Endothelial cell of umbilical vein (primary cell): ENCODE measurements around the gene PGGHG. TPM values are rescaled to one million over a fixed set of nuclear protein-coding genes. Genes with fewer than 3 reads are reported as not detected.

ENCODE experiments used
- BruUV-seq: library from RNA; stranded (reverse); fragments of 400-500 nt; replicated peaks from 2 replicates; lab custom pipeline; 2021; lab: Mats Ljungman, UMichigan
- CTCF ChIA-PET: fragments of 300-600, 350-600 bp; sonication (Branson Sonifier 250); formaldehyde crosslinking; loops from one replicate; lab custom pipeline; 2021; ENCODE audit warnings: antibody characterized with exemption, inconsistent platforms; lab: Charles Lee
- POLR2A ChIA-PET: fragments of 300-600, 350-600 bp; sonication (Branson Sonifier 250); formaldehyde crosslinking; loops from one replicate; lab custom pipeline; 2021; ENCODE audit warnings: antibody characterized with exemption, inconsistent platforms; lab: Charles Lee
- DNase-seq: peaks from one replicate; pipeline ENCODE4 v3.0.0-alpha.2; 2011; ENCODE audit warnings: low read depth, low spot score
- FAIRE-seq: peaks from 2 replicates; lab custom pipeline; 2011; peaks lifted over from hg19 to GRCh38; lab: Jason Lieb, UNC
- H2AFZ ChIP-seq: 2 replicates; pipeline ENCODE4 v1.6.0; 2012; ENCODE audit warnings: low read depth, low read length, control low read depth, inconsistent platforms
- H3K27ac ChIP-seq: 2 replicates; pipeline ENCODE4 v1.5.1; 2011; ENCODE audit warnings: low read depth, mild to moderate bottlenecking, control low read depth, low read length, moderate library complexity; ENCODE audit not compliant: insufficient read depth
- H3K27me3 ChIP-seq, 2 experiments: 2 replicates each; pipeline versions ENCODE4 v1.6.0 to v1.6.1; 2011; ENCODE audit warnings: low read length in 2 of 2, mixed read lengths in 1 of 2; ENCODE audit not compliant: control insufficient read depth in 2 of 2, insufficient read depth in 2 of 2
- H3K36me3 ChIP-seq, 2 experiments: 2 replicates in 1 of 2; 3 replicates in 1 of 2; pipeline ENCODE4 v1.5.1; 2011; ENCODE audit warnings: low read length in 2 of 2, mild to moderate bottlenecking in 1 of 2, moderate library complexity in 1 of 2; ENCODE audit not compliant: control insufficient read depth in 2 of 2, insufficient read depth in 2 of 2; ENCODE audit errors: extremely low read depth in 1 of 2
- H3K4me1 ChIP-seq: 3 replicates; pipeline ENCODE4 v1.5.1; 2011; ENCODE audit warnings: mild to moderate bottlenecking, low read length; ENCODE audit not compliant: control insufficient read depth, insufficient read depth; ENCODE audit errors: extremely low read depth
- H3K4me2 ChIP-seq: 2 replicates; pipeline ENCODE4 v1.6.1; 2011; ENCODE audit warnings: low read length, control low read depth, mixed read lengths; ENCODE audit not compliant: insufficient read depth
- H3K4me3 ChIP-seq, 3 experiments: fragments of 200-600 bp in 1 of 3; sonication (generic), shearing (Covaris generic) in 1 of 3; replicated peaks in 1 of 3; 2 replicates each; pipeline ENCODE4 v1.5.1; 2011 to 2016; ENCODE audit warnings: control low read depth in 3 of 3, low read length in 3 of 3, mild to moderate bottlenecking in 2 of 3, inconsistent platforms in 1 of 3, low read depth in 1 of 3, moderate library complexity in 1 of 3; ENCODE audit not compliant: insufficient read depth in 1 of 3
- H3K79me2 ChIP-seq: 2 replicates; pipeline ENCODE4 v1.6.0; 2012; ENCODE audit warnings: low read length, inconsistent platforms; ENCODE audit not compliant: control insufficient read depth, insufficient read depth
- H3K9ac ChIP-seq: replicated peaks from 2 replicates; pipeline ENCODE3; 2011; ENCODE audit warnings: low read length, control low read depth; ENCODE audit not compliant: insufficient read depth; ENCODE audit errors: extremely low read depth
- H3K9me1 ChIP-seq: replicated peaks from 3 replicates; pipeline ENCODE4 v1.6.0; 2011; ENCODE audit warnings: mild to moderate bottlenecking, low read length; ENCODE audit not compliant: control insufficient read depth, insufficient read depth; ENCODE audit errors: extremely low read depth
- H3K9me3 ChIP-seq: replicated peaks from 2 replicates; pipeline ENCODE4 v1.5.1; 2012; ENCODE audit warnings: low read length, inconsistent platforms; ENCODE audit not compliant: control insufficient read depth, insufficient read depth
- H4K20me1 ChIP-seq: replicated peaks from 2 replicates; pipeline ENCODE3; 2011; ENCODE audit warnings: mild to moderate bottlenecking, low read length; ENCODE audit not compliant: control insufficient read depth, insufficient read depth; ENCODE audit errors: extremely low read depth
- EZH2 ChIP-seq: IDR thresholded peaks from 2 replicates; pipeline ENCODE4 v1.6.1; 2012; ENCODE audit warnings: borderline replicate concordance, low read depth, mild to moderate bottlenecking, moderate library complexity, low read length, inconsistent platforms; ENCODE audit not compliant: severe bottlenecking
- FOS ChIP-seq: IDR thresholded peaks from 2 replicates; pipeline ENCODE4 v1.6.1; 2011; ENCODE audit warnings: mild to moderate bottlenecking, low read length, moderate library complexity, borderline replicate concordance; ENCODE audit not compliant: insufficient read depth
- GATA2 ChIP-seq: IDR thresholded peaks from 2 replicates; pipeline ENCODE4 v1.7.0; 2011; ENCODE audit warnings: low read depth, mild to moderate bottlenecking, moderate library complexity, mixed read lengths, low read length; ENCODE audit not compliant: insufficient read length, insufficient read depth
- JUN ChIP-seq: IDR thresholded peaks from 2 replicates; pipeline ENCODE4 v1.6.1; 2011; ENCODE audit warnings: borderline replicate concordance, low read depth; ENCODE audit not compliant: insufficient read length, insufficient read depth
- MAX ChIP-seq: IDR thresholded peaks from 2 replicates; pipeline ENCODE4 v1.6.1; 2011; ENCODE audit not compliant: insufficient read depth, insufficient read length
- MYC ChIP-seq: IDR thresholded peaks from one replicate; pipeline ENCODE4 v1.6.1; 2011; ENCODE audit warnings: mild to moderate bottlenecking, low read depth, low read length
- POLR2A ChIP-seq: IDR thresholded peaks from 2 replicates; pipeline ENCODE4 v1.6.1; 2012; ENCODE audit warnings: low read depth, mild to moderate bottlenecking, control low read depth, low read length
- POLR2AphosphoS5 ChIP-seq: IDR thresholded peaks from 2 replicates; pipeline ENCODE4 v1.6.1; 2012; ENCODE audit warnings: low read depth, mild to moderate bottlenecking, control low read depth, low read length, moderate library complexity; ENCODE audit not compliant: insufficient read depth
- dilution Hi-C: fragments of 300-500 bp; cut with MboI; formaldehyde crosslinking; loops from one replicate; pipeline ENCODE4 v1.15.0; 2019; ENCODE audit warnings: low sequenced_read_pairs; ENCODE audit not compliant: extremely low pct_ligation_motif_present
- intact Hi-C: fragments of 100-400 bp; cut with micrococcal nuclease; formaldehyde crosslinking; loops from one replicate; pipeline ENCODE4 v1.10.0; 2022
- polyA plus RNA-seq, 4 experiments: library from polyadenylated mRNA; depleted of rRNA in 3 of 4; stranded (reverse) in 3 of 4; unstranded in 1 of 4; fragments of >200 nt; gene quantifications; 2 replicates each; pipeline versions ENCODE4 v1.2.1 to v1.2.3, GENCODE V29; 2011 to 2012; ENCODE audit warnings: missing spikeins in 1 of 4
- total RNA-seq: library from RNA; stranded (reverse); gene quantifications from 2 replicates; pipeline ENCODE4 v1.2.3, GENCODE V29; 2021
- TF ChIP-seq, protein P1 (sequence below), 2 donors: IDR thresholded peaks; 1 replicate in 1 of 2; 2 replicates in 1 of 2; pipeline ENCODE4 v1.5.1; 2011; ENCODE audit warnings: low read length in 2 of 2, mild to moderate bottlenecking in 2 of 2, moderate library complexity in 2 of 2, control low read depth in 1 of 2, inconsistent platforms in 1 of 2, low read depth in 1 of 2; ENCODE audit not compliant: insufficient read depth in 1 of 2; ENCODE audit errors: extremely low read depth in 1 of 2

PGGHG gene
- total and polyA plus RNA-seq, 2 donors (not counting 3 experiments of a cell fraction or from before 2014, with no cell fraction given), result 31.6 to 42.4 TPM

- Histone ChIP-seq H3K4me1 (peaks cover 15% of the 10 kb centered on the region), H3K4me2 (no peak overlapping the region), H3K36me3 (no peaks in the 10 kb centered on the region), H2AFZ (no peak overlapping the region), H3K4me3 (no peak overlapping the region), H3K79me2 (no peaks in the 10 kb centered on the region), H3K9me1 (no peaks in the 10 kb centered on the region), H3K9me3 (no peaks in the 10 kb centered on the region), H3K27me3 (no peaks in the 10 kb centered on the region), H3K27ac (no peak overlapping the region), H4K20me1 (no peaks in the 10 kb centered on the region), H3K9ac (no peak overlapping the region)
- FAIRE-seq (no peak), DNase-seq (no peak)
- dilution Hi-C loops (no loop called here), intact Hi-C loops (no loop called here)
- ChIA-PET POLR2A (no interaction called here), CTCF (interaction anchor here (1.6 kb wide), 1 partner anchor 10 kb away, joined by 3 read pairs; no protein-coding TSS in a partner anchor)
- BruUV-seq, result no TSS peak
- no peak for TF ChIP-seq POLR2AphosphoS5
- TF ChIP-seq GATA2, result no peak
- TF ChIP-seq, protein P1, sequence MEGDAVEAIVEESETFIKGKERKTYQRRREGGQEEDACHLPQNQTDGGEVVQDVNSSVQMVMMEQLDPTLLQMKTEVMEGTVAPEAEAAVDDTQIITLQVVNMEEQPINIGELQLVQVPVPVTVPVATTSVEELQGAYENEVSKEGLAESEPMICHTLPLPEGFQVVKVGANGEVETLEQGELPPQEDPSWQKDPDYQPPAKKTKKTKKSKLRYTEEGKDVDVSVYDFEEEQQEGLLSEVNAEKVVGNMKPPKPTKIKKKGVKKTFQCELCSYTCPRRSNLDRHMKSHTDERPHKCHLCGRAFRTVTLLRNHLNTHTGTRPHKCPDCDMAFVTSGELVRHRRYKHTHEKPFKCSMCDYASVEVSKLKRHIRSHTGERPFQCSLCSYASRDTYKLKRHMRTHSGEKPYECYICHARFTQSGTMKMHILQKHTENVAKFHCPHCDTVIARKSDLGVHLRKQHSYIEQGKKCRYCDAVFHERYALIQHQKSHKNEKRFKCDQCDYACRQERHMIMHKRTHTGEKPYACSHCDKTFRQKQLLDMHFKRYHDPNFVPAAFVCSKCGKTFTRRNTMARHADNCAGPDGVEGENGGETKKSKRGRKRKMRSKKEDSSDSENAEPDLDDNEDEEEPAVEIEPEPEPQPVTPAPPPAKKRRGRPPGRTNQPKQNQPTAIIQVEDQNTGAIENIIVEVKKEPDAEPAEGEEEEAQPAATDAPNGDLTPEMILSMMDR (IDR thresholded peaks at IDR 0.05; ENCODE audit: extremely low read depth in 1 of 2, insufficient read depth in 1 of 2, low read depth in 1 of 2, low read length in 2 of 2), result no peak
- no peak for TF ChIP-seq EZH2
- no peak for TF ChIP-seq POLR2A
- no peak for TF ChIP-seq MYC
- no peak for TF ChIP-seq JUN
- no peak for TF ChIP-seq FOS
- TF ChIP-seq MAX, result no peak
Measured at GRCh38 chr11:329886-330253, 40.9 kb downstream of the PGGHG start.
